ENCODE measurements around the gene KIF5A. TPM values are rescaled to one million over a fixed set of nuclear protein-coding genes. Genes with fewer than 3 reads are reported as not detected.

Gene KIF5A
- total RNA-seq, 4 donors from 2014 or later: 1.9 to 4.8 (median 2.9) TPM

GRCh38 chr12:57546438-57547287 lies 3.2 kb upstream of the KIF5A start, which contains the start of gene DCTN2:
Gene DCTN2 (minus strand): TSS chr12:57547192. CDS start chr12:57547063, 129 bp downstream.
- DNase-seq (ENCODE audit: low spot score in 2 of 2): peak; percentile 94 to 96
- H3K4me3 ChIP-seq: peak within 1 kb of the TSS; percentile 83 to 99 (median 92)
- H3K36me3 ChIP-seq: peaks cover 0 to 20% (median 0%) of the 10 kb centered on the region in 3 donors
- peaks cover 3 to 51% (median 23%) of the 10 kb centered on the region in 4 donors for H3K4me1 ChIP-seq
- WGBS, 2 donors: 1% methylated on average over 54 to 55 of the region's 56 CpGs
- peak within 1 kb of the TSS; percentile 89 to 95 (median 92) for H3K27ac ChIP-seq
- TF ChIP-seq EP300 (IDR thresholded peaks at IDR 0.05) (peak in 1 of 2 donors; percentile 73), CTCF (IDR thresholded peaks at IDR 0.05) (peak in 3 of 5 experiments; percentile 6 to 25 (median 8)), POLR2A (IDR thresholded peaks at IDR 0.05) (peak in 1 of 2 donors; percentile 51)
- no peaks in the 10 kb centered on the region for H3K9me3 ChIP-seq
- peaks cover 2 to 28% of the 10 kb centered on the region in 2 donors for H3K27me3 ChIP-seq

GRCh38 chr12:57547288-57548012 lies 2.4 kb upstream of the KIF5A start:
- H3K4me1 ChIP-seq: peaks cover 3 to 51% (median 22%) of the 10 kb centered on the region in 4 donors
- no peaks in the 10 kb centered on the region for H3K9me3 ChIP-seq
- DNase-seq (ENCODE audit: low spot score in 2 of 2): no peak

GRCh38 chr12:57548013-57548315 lies 1.9 kb upstream of the KIF5A start:
- H3K36me3 ChIP-seq: peaks cover 0 to 7% (median 0%) of the 10 kb centered on the region in 3 donors
- no peak for TF ChIP-seq CTCF (IDR thresholded peaks at IDR 0.05)
- TF ChIP-seq POLR2A (IDR thresholded peaks at IDR 0.05): no peak
- TF ChIP-seq EP300 (IDR thresholded peaks at IDR 0.05): no peak
- DNase-seq (ENCODE audit: low spot score in 2 of 2): no peak
- H3K4me3 ChIP-seq: no peak overlapping the region
- H3K27ac ChIP-seq: no peak overlapping the region
- no peaks in the 10 kb centered on the region for H3K9me3 ChIP-seq
- WGBS, 2 donors: 94 to 95% methylated on average over 2 of the region's 2 CpGs
- peaks cover 2 to 28% of the 10 kb centered on the region in 2 donors for H3K27me3 ChIP-seq
- peaks cover 3 to 51% (median 22%) of the 10 kb centered on the region in 4 donors for H3K4me1 ChIP-seq

More at GRCh38 chr12:57547288-57548012, 2.4 kb upstream of the KIF5A start:
- Histone ChIP-seq H3K27me3 (peaks cover 2 to 28% of the 10 kb centered on the region in 2 donors), H3K36me3 (peaks cover 0 to 12% (median 0%) of the 10 kb centered on the region in 3 donors), H3K4me3 (peak overlapping the region; percentile 83 to 99 (median 92)), H3K27ac (peak overlapping the region in 3 of 4 donors; percentile 89 to 95 (median 93))
- TF ChIP-seq CTCF (IDR thresholded peaks at IDR 0.05): no peak
- TF ChIP-seq POLR2A (IDR thresholded peaks at IDR 0.05): no peak
- TF ChIP-seq EP300 (IDR thresholded peaks at IDR 0.05): no peak
- WGBS, 2 donors: 21 to 22% methylated on average over 9 of the region's 9 CpGs

- no peak overlapping the region for H3K27ac ChIP-seq
- H3K4me3 ChIP-seq: no peak overlapping the region
- peaks cover 2 to 28% of the 10 kb centered on the region in 2 donors for H3K27me3 ChIP-seq
- 57 to 65% methylated on average over 2 of the region's 2 CpGs for WGBS, 2 donors
- H3K36me3 ChIP-seq: peaks cover 0 to 3% (median 0%) of the 10 kb centered on the region in 3 donors
- no peaks in the 10 kb centered on the region for H3K9me3 ChIP-seq
- TF ChIP-seq CTCF (IDR thresholded peaks at IDR 0.05): no peak
- no peak for TF ChIP-seq POLR2A (IDR thresholded peaks at IDR 0.05)
- TF ChIP-seq EP300 (IDR thresholded peaks at IDR 0.05): no peak
- peaks cover 3 to 47% (median 22%) of the 10 kb centered on the region in 4 donors for H3K4me1 ChIP-seq
- no peak for DNase-seq (ENCODE audit: low spot score in 2 of 2)
Observed at GRCh38 chr12:57548488-57548887, 1.4 kb upstream of the KIF5A start.
